Aorta (tissue), 5 donors: ENCODE results near the gene GH2. TPM values are rescaled to one million over a fixed set of nuclear protein-coding genes. Genes with fewer than 3 reads are reported as not detected.

Experiments
- ATAC-seq: fragments of 200-7000 bp; cut with Tn5 transposase; one replicate; pipeline ENCODE4 v1.9.1; 2022; ENCODE audit warnings: moderate library complexity; ENCODE audit not compliant: low FRiP score
- DNase-seq, 2 donors: peaks; one replicate each; pipeline ENCODE4 v3.0.0-alpha.2; 2020
- H3K27ac ChIP-seq, 2 donors: one replicate each; pipeline ENCODE4 v1.5.1; 2013; ENCODE audit warnings: low read length in 2 of 2, mild to moderate bottlenecking in 2 of 2, moderate library complexity in 2 of 2, control low read depth in 1 of 2, inconsistent platforms in 1 of 2, low read depth in 1 of 2
- H3K27me3 ChIP-seq, 2 donors: one replicate each; pipeline ENCODE4 v1.6.1; 2013; ENCODE audit warnings: control low read depth in 1 of 2, low read length in 1 of 2, mild to moderate bottlenecking in 1 of 2, moderate library complexity in 1 of 2; ENCODE audit not compliant: insufficient read depth in 2 of 2, control insufficient read depth in 1 of 2
- H3K36me3 ChIP-seq, 2 donors: one replicate each; pipeline ENCODE4 v1.6.1; 2013; ENCODE audit warnings: control low read depth in 1 of 2, low read length in 1 of 2, mild to moderate bottlenecking in 1 of 2; ENCODE audit not compliant: insufficient read depth in 2 of 2, control insufficient read depth in 1 of 2
- H3K4me1 ChIP-seq, 2 donors: one replicate each; pipeline ENCODE4 v1.6.1; 2013; ENCODE audit warnings: low read length in 2 of 2, control low read depth in 1 of 2, mild to moderate bottlenecking in 1 of 2, moderate library complexity in 1 of 2; ENCODE audit not compliant: insufficient read depth in 2 of 2, control insufficient read depth in 1 of 2
- H3K4me3 ChIP-seq, 2 donors: one replicate each; pipeline ENCODE4 v1.5.1; 2013; ENCODE audit warnings: low read length in 2 of 2, control low read depth in 1 of 2, mild to moderate bottlenecking in 1 of 2
- H3K9me3 ChIP-seq: one replicate; pipeline ENCODE4 v1.6.1; 2013; ENCODE audit warnings: mild to moderate bottlenecking, low read length; ENCODE audit not compliant: control insufficient read depth
- WGBS, 2 donors: extraction: QIAGEN DNeasy Blood & Tissue Kit; methylation state at CpG; one replicate each; pipeline ENCODE4 v1.1.7; 2013; 5-methylcytosine and 5-hydroxymethylcytosine counted together
- intact Hi-C, 2 donors: fragments of 100-400 bp; cut with DNase I; formaldehyde crosslinking; loops; one replicate each; pipeline versions ENCODE4 v1.14.2 to v1.15.0; 2022
- polyA plus RNA-seq, 2 donors: library from polyadenylated mRNA; stranded (reverse); fragments of 200-250 nt; gene quantifications; one replicate each; pipeline ENCODE4 v1.2.3, GENCODE V29; 2013
- total RNA-seq, 2 donors: library from RNA; stranded (reverse); fragmentation: NEBNext Ultra II Directional; extraction: Animal tissue kit (Norgen Biotek cat#: 25700); gene quantifications; one replicate each; pipeline ENCODE4 v1.2.1, GENCODE V29; 2021
- donor health status: healthy with polysubstance abuse.
- donor health status: Bipolar disorder and iron deficiency.
- donor health status: DM: no; HTN: no; CAD: no.
- donor health status: DM: no; HTN: no; CAD: no.
- donor health status: DM: yes; HTN: yes; CAD: no.

The GH2 gene
- total and polyA plus RNA-seq, 4 donors, result not detected

DNA sequence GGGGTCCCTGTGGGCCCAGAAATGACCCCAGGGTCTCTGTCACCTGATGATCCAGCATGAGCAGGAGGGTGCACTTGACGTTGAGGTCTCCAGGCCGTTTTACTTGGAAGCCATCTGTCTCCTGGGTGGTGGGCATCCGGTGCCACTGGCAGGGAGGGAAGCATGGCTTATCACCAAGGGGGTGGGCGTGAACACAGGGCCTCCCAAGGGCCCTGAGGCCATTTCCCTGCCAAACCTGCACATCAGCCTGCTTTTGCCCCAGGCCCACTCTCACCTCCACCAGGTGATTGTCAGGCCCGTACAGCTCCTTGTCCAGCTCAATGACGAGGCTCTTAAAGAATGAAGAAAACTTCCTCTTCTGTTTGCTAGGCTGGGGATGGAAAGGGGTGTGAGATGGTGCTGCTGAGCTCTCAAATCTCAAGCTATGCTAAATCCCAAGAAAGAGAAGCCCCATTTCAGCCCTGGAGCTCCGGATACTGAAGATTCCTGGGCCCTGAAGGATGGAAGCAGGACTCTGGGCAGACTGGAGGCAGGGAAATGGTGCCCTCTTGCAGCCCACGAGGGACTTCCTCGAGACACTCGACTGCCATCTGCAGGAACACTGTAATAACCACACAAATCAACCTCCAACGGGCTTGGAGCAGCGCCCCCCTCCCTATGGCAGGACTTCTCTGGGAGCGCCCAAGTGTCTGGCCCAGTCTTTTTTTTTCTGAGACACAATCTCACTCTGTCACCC, 47.1 kb downstream of the GH2 start:
- WGBS, 2 donors, result 34 to 35% methylated on average over 13 of the region's 13 CpGs
- H3K4me1 ChIP-seq, result no peaks in the 10 kb centered on the region
- H3K9me3 ChIP-seq, result no peaks in the 10 kb centered on the region

DNA sequence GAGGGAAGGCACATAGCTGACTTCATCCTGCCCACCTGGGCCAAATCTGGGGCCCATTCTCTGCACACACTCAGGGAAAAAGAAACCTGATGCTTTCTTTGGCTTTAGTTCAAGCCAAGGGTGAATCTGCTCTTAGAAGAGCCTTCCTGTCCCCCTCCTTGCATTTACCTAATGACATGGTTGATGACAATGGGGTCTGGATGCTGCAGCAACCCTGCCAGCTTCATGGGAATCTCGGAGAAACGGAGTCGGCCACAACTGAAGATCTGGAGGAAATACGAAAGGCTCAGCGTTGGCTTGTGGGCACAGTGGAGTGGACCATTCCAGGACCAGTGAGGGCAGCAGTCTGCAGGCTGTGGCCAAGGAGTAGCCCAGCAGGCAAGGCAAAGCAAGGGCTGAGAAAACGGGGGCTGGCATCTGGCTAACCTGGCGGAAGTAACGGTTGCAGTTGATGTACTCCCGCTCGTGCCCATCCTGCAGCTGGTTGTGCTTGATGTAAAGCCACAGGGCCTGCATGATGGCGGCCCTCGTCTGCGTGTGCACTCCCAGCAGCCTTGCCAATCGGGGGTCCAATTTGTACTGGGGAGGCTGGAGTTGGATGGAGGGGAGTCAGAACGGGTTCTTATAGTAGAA, 47.9 kb downstream of the GH2 start:
- H3K4me3 ChIP-seq, result no peak overlapping the region
- H3K27me3 ChIP-seq, result no peaks in the 10 kb centered on the region
- H3K9me3 ChIP-seq, result no peaks in the 10 kb centered on the region
- intact Hi-C loops, result no loop called here
- H3K36me3 ChIP-seq, result peaks cover 6 to 19% of the 10 kb centered on the region in 2 donors
- DNase-seq, result no peak
- WGBS, 2 donors, result 86 to 87% methylated on average over 15 of the region's 15 CpGs
- no peak for ATAC-seq
- H3K27ac ChIP-seq, result no peak overlapping the region
- no peaks in the 10 kb centered on the region for H3K4me1 ChIP-seq

More for the DNA sequence above, 47.1 kb downstream of the GH2 start:
- H3K27ac ChIP-seq, result no peak overlapping the region
- no peak for ATAC-seq
- H3K27me3 ChIP-seq, result no peaks in the 10 kb centered on the region
- peak in 1 of 2 donors; percentile 71 for DNase-seq
- no peak overlapping the region for H3K4me3 ChIP-seq
- intact Hi-C loops, result no loop called here
- H3K36me3 ChIP-seq, result peaks cover 6 to 19% of the 10 kb centered on the region in 2 donors

DNA sequence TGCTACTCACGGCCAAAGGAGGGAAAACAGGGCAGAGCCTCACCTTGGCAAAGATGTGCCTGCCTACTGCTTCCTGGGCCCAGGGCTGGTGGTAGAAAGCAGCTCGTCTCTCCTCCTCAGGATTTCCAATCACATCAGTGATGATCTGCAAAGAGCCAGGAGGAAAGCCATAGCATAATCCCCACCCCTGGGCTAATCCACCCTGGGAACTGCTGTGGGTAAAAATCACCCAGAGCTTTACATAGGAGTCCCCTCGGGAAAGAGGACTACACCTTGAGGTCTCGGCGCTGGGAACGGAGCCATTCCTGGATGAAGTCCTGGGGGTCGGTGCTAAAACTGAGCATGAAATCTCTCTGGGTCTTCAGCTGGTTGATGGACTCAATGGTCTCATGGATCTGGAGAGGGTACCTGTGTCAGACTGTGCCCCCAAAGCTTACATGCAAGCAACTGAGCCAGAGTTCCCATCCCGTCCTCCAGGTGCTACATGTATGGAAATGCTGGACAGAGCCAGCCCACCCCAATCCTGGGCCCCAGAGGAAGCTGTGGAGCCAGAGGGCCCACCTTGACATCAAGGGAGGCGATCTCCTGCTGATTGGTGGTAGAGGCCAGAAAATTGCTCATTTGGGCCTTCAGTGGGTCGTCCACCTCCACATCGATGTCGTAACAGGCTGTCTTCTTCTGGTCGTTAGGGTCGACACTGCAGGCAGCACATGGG, 48.6 kb downstream of the GH2 start:
- Histone ChIP-seq H3K27ac (no peak overlapping the region), H3K9me3 (no peaks in the 10 kb centered on the region), H3K36me3 (peaks cover 6 to 19% of the 10 kb centered on the region in 2 donors), H3K4me3 (no peak overlapping the region), H3K27me3 (no peaks in the 10 kb centered on the region), H3K4me1 (no peaks in the 10 kb centered on the region)
- ATAC-seq, result no peak
- intact Hi-C loops, result no loop called here
- 79 to 81% methylated on average over 14 of the region's 14 CpGs for whole genome bisulfite sequencing, 2 donors
- no peak for DNase-seq

DNA sequence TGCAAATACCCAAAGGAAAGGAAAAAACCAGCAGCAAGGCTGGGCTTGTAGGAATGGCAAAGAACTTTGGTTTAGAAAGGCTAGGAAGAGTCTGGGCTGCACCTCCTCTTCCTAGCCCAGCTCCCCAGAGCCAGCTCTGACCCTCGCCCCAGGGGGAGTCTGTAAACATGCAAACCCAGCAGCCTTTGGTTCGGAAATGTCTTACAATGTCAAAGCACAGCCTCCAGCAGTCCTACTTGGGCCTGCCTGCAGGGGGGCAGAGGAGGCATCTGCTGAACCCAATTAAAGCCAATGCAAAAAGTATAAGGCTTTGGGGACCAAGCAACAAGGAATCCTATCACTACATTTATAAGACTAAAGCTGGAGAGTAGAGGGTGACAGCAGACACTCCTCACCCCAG, 49.3 kb downstream of the GH2 start:
- Histone ChIP-seq H3K27ac (no peak overlapping the region), H3K36me3 (peaks cover 6 to 19% of the 10 kb centered on the region in 2 donors), H3K9me3 (no peaks in the 10 kb centered on the region), H3K4me1 (no peaks in the 10 kb centered on the region), H3K27me3 (no peaks in the 10 kb centered on the region), H3K4me3 (no peak overlapping the region)
- 63 to 71% methylated on average over 2 of the region's 2 CpGs for WGBS, 2 donors
- ATAC-seq (no peak), DNase-seq (no peak)
- intact Hi-C loops, result no loop called here

- Histone ChIP-seq H3K4me1 (no peaks in the 10 kb centered on the region), H3K4me3 (no peak overlapping the region), H3K27me3 (no peaks in the 10 kb centered on the region), H3K9me3 (no peaks in the 10 kb centered on the region), H3K27ac (no peak overlapping the region), H3K36me3 (peaks cover 6 to 19% of the 10 kb centered on the region in 2 donors)
- intact Hi-C loops, result no loop called here
- DNase-seq (no peak), ATAC-seq (no peak)
- WGBS, 2 donors, result 79 to 83% methylated on average over 5 of the region's 5 CpGs
Observed at GRCh38 chr17:63832014-63832413, 49.7 kb downstream of the GH2 start.

- Histone ChIP-seq H3K36me3 (peaks cover 6 to 19% of the 10 kb centered on the region in 2 donors), H3K4me3 (no peak overlapping the region), H3K9me3 (no peaks in the 10 kb centered on the region), H3K27me3 (no peaks in the 10 kb centered on the region), H3K27ac (no peak overlapping the region), H3K4me1 (no peaks in the 10 kb centered on the region)
- 75 to 80% methylated on average over 8 of the region's 8 CpGs for WGBS, 2 donors
- ATAC-seq, result no peak
- intact Hi-C loops, result no loop called here
- no peak for DNase-seq
Observed at GRCh38 chr17:63831505-63831904, 50.2 kb downstream of the GH2 start.

- ATAC-seq (no peak), DNase-seq (no peak)
- no peak overlapping the region for H3K27ac ChIP-seq
- no peak overlapping the region for H3K4me3 ChIP-seq
- intact Hi-C loops, result no loop called here
- 81 to 82% methylated on average over 15 of the region's 15 CpGs for WGBS, 2 donors
- H3K9me3 ChIP-seq, result no peaks in the 10 kb centered on the region
- H3K4me1 ChIP-seq, result no peaks in the 10 kb centered on the region
- no peaks in the 10 kb centered on the region for H3K27me3 ChIP-seq
- H3K36me3 ChIP-seq, result peaks cover 6 to 19% of the 10 kb centered on the region in 2 donors
Observed at GRCh38 chr17:63830904-63831491, 50.7 kb downstream of the GH2 start.

GRCh38 chr17:63830278-63830677, 51.5 kb downstream of the GH2 start:
- H3K27me3 ChIP-seq, result no peaks in the 10 kb centered on the region
- H3K4me1 ChIP-seq, result no peaks in the 10 kb centered on the region
- H3K27ac ChIP-seq, result no peak overlapping the region
- H3K4me3 ChIP-seq, result no peak overlapping the region
- intact Hi-C loops, result no loop called here
- peaks cover 6 to 19% of the 10 kb centered on the region in 2 donors for H3K36me3 ChIP-seq
- no peak for ATAC-seq
- H3K9me3 ChIP-seq, result no peaks in the 10 kb centered on the region
- no peak for DNase-seq
- WGBS, 2 donors, result 85 to 93% methylated on average over 5 of the region's 5 CpGs
